ENCODE results near the gene CCNK.

CCNK gene

DNA sequence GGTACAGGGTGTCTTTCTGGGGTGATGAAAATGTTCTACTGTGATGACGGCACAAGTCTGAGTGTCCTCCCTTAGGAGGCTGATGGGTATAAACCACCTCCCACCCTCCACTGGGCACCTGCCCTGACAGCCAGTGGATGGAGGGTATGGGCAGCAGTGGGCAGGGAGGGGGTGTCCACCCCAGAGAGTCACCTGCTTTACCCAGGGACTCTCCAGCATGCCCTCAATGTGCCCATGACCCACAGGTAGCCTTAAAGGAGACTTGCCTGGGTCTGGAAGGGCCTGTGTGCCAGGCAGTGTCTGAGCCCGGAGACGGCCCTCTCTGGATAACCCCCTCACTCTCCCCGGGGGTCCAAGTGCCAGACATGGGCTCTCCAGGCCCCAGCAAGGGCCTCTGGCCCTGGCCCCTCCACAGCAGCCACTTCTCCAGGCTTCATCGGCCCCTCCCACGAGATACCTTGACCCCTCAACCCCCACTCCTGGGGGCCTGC is 38.8 kb downstream of the CCNK start:
- Histone ChIP-seq H3K79me2 (peaks cover 12% of the 10 kb centered on the region), H3K27ac (no peak overlapping the region), H3K27me3 (ENCODE audit: control insufficient read depth, insufficient read depth, low read length) (no peaks in the 10 kb centered on the region), H3K9ac (no peak overlapping the region), H3K4me3 (ENCODE audit: low read depth, low read length) (no peak overlapping the region), H3K36me3 (ENCODE audit: control insufficient read depth, insufficient read depth, low read length) (no peaks in the 10 kb centered on the region), H3K9me3 (ENCODE audit: control insufficient read depth, low read length) (no peaks in the 10 kb centered on the region), H3K4me2 (ENCODE audit: low read length) (no peak overlapping the region), H3K4me1 (peaks cover 3% of the 10 kb centered on the region), H2AFZ (no peak overlapping the region)
- TF ChIP-seq, protein P1, sequence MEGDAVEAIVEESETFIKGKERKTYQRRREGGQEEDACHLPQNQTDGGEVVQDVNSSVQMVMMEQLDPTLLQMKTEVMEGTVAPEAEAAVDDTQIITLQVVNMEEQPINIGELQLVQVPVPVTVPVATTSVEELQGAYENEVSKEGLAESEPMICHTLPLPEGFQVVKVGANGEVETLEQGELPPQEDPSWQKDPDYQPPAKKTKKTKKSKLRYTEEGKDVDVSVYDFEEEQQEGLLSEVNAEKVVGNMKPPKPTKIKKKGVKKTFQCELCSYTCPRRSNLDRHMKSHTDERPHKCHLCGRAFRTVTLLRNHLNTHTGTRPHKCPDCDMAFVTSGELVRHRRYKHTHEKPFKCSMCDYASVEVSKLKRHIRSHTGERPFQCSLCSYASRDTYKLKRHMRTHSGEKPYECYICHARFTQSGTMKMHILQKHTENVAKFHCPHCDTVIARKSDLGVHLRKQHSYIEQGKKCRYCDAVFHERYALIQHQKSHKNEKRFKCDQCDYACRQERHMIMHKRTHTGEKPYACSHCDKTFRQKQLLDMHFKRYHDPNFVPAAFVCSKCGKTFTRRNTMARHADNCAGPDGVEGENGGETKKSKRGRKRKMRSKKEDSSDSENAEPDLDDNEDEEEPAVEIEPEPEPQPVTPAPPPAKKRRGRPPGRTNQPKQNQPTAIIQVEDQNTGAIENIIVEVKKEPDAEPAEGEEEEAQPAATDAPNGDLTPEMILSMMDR (IDR thresholded peaks at IDR 0.05), result no peak

DNA sequence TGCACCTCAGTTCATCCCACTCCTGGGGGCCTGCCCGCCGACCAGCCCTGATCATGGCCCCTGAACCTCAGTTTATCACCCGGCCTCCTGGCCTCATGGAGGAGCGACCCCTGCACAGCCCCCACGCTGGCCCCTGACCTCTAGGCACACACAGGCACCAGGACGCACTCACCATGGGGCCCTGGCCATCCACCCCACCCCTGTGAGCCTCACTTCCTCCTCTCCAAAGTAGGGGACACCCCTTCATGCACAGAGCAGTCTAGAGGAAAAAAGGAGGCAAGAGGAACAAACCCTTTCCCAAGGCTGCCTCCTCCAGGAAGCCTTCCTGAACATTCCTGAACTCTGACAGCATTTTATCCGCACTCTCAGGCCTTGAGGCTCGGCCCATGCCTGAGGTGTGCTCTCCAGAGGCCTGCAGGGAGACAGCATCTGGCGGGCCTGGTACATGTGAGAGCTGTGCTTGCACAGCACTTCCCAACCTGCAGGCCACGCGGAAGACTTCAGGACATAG is 39.4 kb downstream of the CCNK start:
- peaks cover 12% of the 10 kb centered on the region for H3K79me2 ChIP-seq
- peaks cover 3% of the 10 kb centered on the region for H3K4me1 ChIP-seq
- no peaks in the 10 kb centered on the region for H3K36me3 ChIP-seq (ENCODE audit: control insufficient read depth, insufficient read depth, low read length)
- TF ChIP-seq, protein P1 (IDR thresholded peaks at IDR 0.05), result no peak
- no peak overlapping the region for H3K9ac ChIP-seq
- no peak overlapping the region for H3K4me2 ChIP-seq (ENCODE audit: low read length)
- no peak overlapping the region for H2AFZ ChIP-seq
- no peak overlapping the region for H3K27ac ChIP-seq
- H3K9me3 ChIP-seq (ENCODE audit: control insufficient read depth, low read length), result no peaks in the 10 kb centered on the region
- H3K4me3 ChIP-seq (ENCODE audit: low read depth, low read length), result no peak overlapping the region
- no peaks in the 10 kb centered on the region for H3K27me3 ChIP-seq (ENCODE audit: control insufficient read depth, insufficient read depth, low read length)

DNA sequence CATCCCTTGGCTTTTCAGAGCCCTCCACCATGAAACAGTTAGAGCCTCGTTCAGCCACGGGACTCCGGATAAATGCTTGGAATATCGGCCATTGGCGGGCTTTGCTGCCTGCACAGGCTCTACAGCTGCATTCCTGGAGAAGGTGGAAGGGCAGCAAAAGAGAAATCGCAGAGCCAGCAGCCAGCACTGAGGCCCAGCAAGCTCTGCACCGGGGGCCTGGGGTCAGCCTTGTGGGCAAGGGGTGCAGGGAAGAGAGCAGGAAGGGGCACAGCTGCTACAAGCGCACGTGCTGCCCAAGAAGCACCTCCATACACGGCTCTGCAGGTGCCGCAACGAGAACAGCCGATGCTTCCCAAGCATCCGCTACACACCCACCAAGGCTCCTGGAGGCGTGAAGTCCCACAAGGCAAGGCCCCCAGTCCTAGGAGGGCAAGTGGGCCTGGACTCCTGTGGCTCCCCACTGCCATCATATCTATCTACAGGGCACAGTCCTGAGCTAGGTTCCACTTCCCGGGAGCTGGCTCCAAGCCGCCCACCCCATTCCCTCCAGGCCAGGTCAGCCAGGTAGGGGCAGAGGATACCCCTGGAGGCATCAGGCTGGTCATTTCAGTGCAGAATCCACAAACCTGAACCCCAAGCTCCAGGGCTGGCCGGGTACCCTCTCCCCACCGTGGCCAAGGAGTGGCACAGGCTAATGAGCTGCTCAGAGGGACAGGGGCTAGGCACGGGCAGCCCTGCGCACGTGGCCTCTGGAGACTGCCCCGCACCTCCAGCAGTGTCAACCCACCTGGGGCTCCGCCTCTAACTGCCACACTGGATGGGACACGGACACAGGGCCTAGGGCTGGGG is 40.2 kb downstream of the CCNK start:
- Histone ChIP-seq H3K27me3 (ENCODE audit: control insufficient read depth, insufficient read depth, low read length) (no peaks in the 10 kb centered on the region), H3K4me2 (ENCODE audit: low read length) (no peak overlapping the region), H3K9me3 (ENCODE audit: control insufficient read depth, low read length) (no peaks in the 10 kb centered on the region), H3K27ac (no peak overlapping the region), H3K79me2 (peaks cover 14% of the 10 kb centered on the region), H2AFZ (no peak overlapping the region), H3K4me1 (peaks cover 3% of the 10 kb centered on the region), H3K36me3 (ENCODE audit: control insufficient read depth, insufficient read depth, low read length) (no peaks in the 10 kb centered on the region), H3K4me3 (ENCODE audit: low read depth, low read length) (no peak overlapping the region), H3K9ac (no peak overlapping the region)
- TF ChIP-seq, protein P1 (IDR thresholded peaks at IDR 0.05), result no peak

DNA sequence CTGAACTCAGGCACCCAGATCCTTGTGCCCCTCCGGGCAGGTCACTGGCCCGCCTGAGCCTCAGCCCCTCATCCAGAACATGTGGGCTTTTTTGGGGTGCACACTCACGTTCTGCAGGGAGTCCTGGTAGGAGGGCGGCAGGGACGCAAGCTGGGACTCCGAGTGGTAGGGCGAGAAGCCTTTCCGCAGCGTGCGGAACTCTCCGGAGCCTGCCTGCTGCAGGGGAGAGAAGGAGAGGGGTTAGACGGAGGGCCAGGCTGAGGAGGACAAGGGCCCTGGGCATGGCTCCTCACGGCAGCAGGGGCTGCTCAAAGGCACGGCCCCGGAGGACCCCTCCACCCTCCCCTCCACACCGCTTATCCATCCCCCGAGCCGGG is 40.8 kb downstream of the CCNK start:
- Histone ChIP-seq H2AFZ (no peak overlapping the region), H3K27me3 (ENCODE audit: control insufficient read depth, insufficient read depth, low read length) (no peaks in the 10 kb centered on the region), H3K79me2 (peaks cover 18% of the 10 kb centered on the region), H3K9ac (no peak overlapping the region), H3K4me1 (peaks cover 3% of the 10 kb centered on the region), H3K27ac (no peak overlapping the region), H3K4me3 (ENCODE audit: low read depth, low read length) (no peak overlapping the region), H3K9me3 (ENCODE audit: control insufficient read depth, low read length) (no peaks in the 10 kb centered on the region), H3K36me3 (ENCODE audit: control insufficient read depth, insufficient read depth, low read length) (no peaks in the 10 kb centered on the region), H3K4me2 (ENCODE audit: low read length) (no peak overlapping the region)
- TF ChIP-seq, protein P1 (IDR thresholded peaks at IDR 0.05), result no peak
